GM21515 (cell line): ENCODE data around the gene UTP25.
"Not testable (repeated sequence)": the region's sequence is repeated elsewhere in the genome, so short reads cannot be mapped to it uniquely, and the experiment has no call there.

Experiments used
- ATAC-seq: cut with Tn5 transposase; IDR thresholded peaks from one replicate; pipeline ENCODE4 v1.9.1; 2021; ENCODE audit not compliant: unreplicated experiment

UTP25 gene

GRCh38 chr1:209827384-209828262, at the start of gene UTP25:
Gene UTP25, plus strand, starts transcription at chr1:209827972. Its CDS starts 92 bp downstream, at chr1:209828064.
- peak; percentile 93 for ATAC-seq

- ATAC-seq, result no peak
These were observed 49.7 kb upstream of the UTP25 start for GRCh38 chr1:209778102-209778501.

GRCh38 chr1:209780268-209780667, 47.5 kb upstream of the UTP25 start:
- ATAC-seq, result no peak

- ATAC-seq, result no peak
These were observed 44.4 kb upstream of the UTP25 start for GRCh38 chr1:209783386-209783785.

- ATAC-seq, result peak; percentile 99
These were observed 43.3 kb upstream of the UTP25 start, which contains the start of gene C1orf74 for GRCh38 chr1:209784265-209785169. Gene C1orf74, minus strand, starts transcription at chr1:209784559. Its CDS starts 925 bp downstream, at chr1:209783634.

DNA sequence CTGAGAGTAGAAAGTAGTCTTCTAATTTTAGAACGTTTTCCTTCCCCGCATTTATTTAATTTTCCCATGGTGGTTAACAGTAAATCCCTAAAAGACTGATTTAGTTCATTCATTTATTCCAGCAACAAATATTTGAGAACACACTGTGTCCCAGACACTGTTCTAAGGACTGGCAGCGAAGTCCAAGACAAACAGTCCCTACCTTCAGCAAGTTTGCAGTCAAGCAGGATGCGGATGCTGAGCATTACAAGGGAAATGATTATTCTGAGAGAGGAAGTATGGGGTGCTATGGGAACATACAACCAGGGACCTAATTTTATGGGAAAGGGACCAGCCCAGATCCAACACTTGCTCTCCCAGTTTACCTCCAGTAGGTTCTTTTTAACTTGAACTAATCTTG, 42.2 kb upstream of the UTP25 start:
- no peak for ATAC-seq

- no peak for ATAC-seq
These were observed 41.6 kb upstream of the UTP25 start for GRCh38 chr1:209786146-209786545.

- ATAC-seq, result no peak
These were observed 40.2 kb upstream of the UTP25 start for GRCh38 chr1:209787551-209787950.

- ATAC-seq, result no peak
These were observed 38.5 kb upstream of the UTP25 start for GRCh38 chr1:209789245-209789644.

GRCh38 chr1:209790286-209791193, 37.2 kb upstream of the UTP25 start:
- ATAC-seq, result no peak

- no peak for ATAC-seq
These were observed 35.9 kb upstream of the UTP25 start for GRCh38 chr1:209791920-209792319.

GRCh38 chr1:209793711-209794110, 34.1 kb upstream of the UTP25 start:
- not testable (repeated sequence) for ATAC-seq

- ATAC-seq, result no peak
These were observed 29.7 kb upstream of the UTP25 start for GRCh38 chr1:209797978-209798639.

DNA sequence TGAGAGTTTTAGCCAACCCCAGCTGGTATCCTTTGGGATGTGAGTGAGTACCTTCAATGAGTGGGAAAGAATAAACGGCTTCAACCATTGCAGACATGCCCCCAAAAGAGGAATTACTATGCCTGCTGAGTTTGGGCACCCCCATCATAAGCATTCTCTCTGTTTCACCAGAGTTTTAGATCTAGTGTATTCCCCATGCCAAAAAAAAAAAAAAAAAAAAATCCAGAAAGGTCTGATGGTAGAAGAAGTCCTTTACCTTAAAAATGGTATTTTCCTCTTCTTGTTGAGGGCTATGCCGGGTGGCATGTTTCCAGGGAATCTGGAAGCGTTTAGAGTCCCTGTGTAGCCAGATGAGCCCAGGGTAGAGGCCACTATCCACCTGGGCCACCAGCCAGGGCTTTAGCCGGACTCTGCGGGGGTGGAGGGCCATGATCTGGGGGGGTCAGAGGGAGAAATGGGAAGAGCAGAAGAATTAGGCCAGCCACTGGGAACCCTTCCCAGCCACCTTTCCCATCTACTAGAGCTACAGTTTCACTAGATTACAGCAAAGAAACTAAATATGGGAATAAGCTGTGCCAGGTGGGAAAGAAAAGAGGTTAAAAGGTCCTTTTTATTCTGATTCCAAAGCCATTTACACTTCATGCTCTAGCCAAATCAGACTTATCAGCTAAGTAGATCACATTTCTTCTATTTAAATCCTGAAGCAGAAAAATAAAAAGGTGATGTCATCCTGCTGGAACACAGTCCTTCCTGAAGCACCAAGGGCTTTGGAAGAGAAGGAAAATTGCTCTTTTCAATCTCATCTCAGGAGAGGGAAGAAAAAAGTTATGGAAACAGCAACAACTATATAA, 26.6 kb upstream of the UTP25 start:
- ATAC-seq, result no peak

DNA sequence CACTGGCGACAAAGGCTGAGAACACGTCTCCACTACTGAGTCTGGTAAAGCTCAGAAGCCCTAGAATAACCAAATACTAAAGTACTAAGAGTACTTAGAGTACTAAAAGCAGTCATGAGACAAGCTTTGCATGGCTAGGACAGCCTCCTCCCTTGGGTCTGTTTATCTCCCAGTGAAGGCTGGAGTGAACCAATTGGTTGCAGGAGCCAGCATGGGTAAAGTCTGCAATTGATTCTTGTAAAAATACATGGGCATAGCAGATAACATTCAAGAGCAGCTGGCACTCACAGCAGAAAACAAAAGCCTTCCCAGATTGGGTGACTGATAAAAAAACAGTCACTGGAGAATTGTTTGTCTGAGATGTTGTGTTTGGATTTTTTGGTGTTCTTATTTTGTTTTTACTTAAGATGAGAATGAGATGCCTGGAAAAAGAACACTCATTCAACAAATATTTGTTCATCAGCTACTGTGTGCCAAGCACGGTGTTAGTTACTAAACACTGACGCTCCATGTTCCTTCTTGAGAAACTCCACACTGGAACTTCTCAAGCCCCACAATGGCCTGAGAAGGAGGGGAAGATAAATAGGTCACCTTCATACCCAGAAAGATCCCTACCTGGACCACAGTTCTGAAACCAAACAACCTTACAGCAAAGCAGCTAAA, 25.5 kb upstream of the UTP25 start:
- no peak for ATAC-seq

GRCh38 chr1:209802780-209803152, 25.0 kb upstream of the UTP25 start:
- ATAC-seq, result no peak

DNA sequence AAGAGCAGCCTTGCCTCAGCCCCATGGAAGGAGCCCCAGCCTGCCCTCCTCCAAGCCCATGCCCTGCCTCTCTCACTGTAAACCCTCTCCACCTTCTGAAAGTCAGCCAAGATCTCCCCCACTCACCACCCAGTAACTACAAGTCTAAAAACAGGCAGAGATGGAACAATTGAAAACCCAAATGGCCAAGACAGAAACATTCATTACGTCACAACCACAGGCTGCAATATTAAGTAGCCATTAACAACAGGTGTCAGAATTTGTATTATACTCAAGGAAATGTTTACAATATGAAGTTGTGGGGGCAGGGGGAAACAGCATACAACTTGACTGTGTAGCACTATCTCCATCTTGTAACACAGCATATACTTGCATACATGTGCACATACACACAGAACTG, 24.2 kb upstream of the UTP25 start:
- no peak for ATAC-seq

- ATAC-seq, result no peak
These were observed 22.4 kb upstream of the UTP25 start for GRCh38 chr1:209805341-209805781.
